Brain microvascular endothelial cell (primary cell): ENCODE results near the gene YBX2.

Experiments
- DNase-seq: peaks from one replicate; pipeline ENCODE4 v3.0.0-alpha.2; 2020
- H3K27ac ChIP-seq: fragments of 250-450 bp; sonication (Bioruptor Pico); 2 replicates; pipeline ENCODE4 v1.5.1; 2020; ENCODE audit warnings: mild to moderate bottlenecking, moderate library complexity
- H3K27me3 ChIP-seq: fragments of 250-450 bp; sonication (Bioruptor Pico); replicated peaks from 2 replicates; pipeline ENCODE4 v1.5.1; 2020; ENCODE audit warnings: mild to moderate bottlenecking
- H3K36me3 ChIP-seq: fragments of 250-450 bp; sonication (Bioruptor Pico); replicated peaks from 2 replicates; pipeline ENCODE4 v1.5.1; 2020; ENCODE audit warnings: mild to moderate bottlenecking
- H3K4me3 ChIP-seq: 2 replicates; pipeline ENCODE4 v1.5.1; 2011; ENCODE audit warnings: low read depth, mild to moderate bottlenecking, control low read depth, low read length, moderate library complexity
- in situ Hi-C: cut with HindIII; loops from 2 replicates; pipeline ENCODE4 v1.10.0; 2017; ENCODE audit warnings: low sequenced_read_pairs, low pct_ligation_motif_present
- TF ChIP-seq, protein P1 (sequence below): IDR thresholded peaks from 2 replicates; pipeline ENCODE4 v1.5.1; 2011; ENCODE audit warnings: low read depth, mild to moderate bottlenecking, moderate library complexity, low read length, control low read depth, inconsistent platforms; ENCODE audit errors: missing control alignments

YBX2 gene

DNA sequence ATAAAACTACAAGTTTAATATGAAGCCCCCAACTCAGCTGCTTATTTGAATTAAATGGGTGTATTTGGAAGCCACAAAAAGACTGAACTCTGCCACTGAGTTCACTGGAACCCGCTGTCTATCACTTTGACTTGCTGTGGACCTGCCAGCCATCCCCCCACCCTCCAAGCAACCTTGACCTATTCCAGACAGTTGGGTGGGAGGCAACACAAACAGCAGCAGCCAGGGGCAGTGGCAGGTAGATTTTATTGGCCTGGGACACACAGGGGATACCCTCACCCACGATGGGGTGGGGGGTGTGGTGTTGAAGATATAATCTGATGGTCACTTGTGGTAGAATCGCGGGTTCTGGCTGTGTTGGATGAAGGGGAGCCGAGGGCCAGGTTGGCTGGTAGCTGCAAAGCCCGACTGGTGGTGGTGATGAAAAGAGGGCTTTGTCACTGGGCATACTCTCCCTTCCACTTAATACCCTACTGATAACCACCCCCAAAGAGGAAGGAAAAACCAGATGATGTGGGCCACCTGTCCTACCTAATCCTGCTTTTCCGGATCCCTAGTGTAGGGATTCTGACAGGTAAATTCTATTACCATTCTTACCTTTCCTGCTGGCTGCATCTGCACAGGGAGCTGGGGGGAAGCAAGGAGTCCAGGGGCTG, 18.1 kb upstream of the YBX2 start:
- Histone ChIP-seq H3K4me3 (no peak overlapping the region), H3K27me3 (no peaks in the 10 kb centered on the region), H3K27ac (no peak overlapping the region), H3K36me3 (peaks cover 57% of the 10 kb centered on the region)
- in situ Hi-C loops: no loop called here
- DNase-seq: no peak
- TF ChIP-seq, protein P1, sequence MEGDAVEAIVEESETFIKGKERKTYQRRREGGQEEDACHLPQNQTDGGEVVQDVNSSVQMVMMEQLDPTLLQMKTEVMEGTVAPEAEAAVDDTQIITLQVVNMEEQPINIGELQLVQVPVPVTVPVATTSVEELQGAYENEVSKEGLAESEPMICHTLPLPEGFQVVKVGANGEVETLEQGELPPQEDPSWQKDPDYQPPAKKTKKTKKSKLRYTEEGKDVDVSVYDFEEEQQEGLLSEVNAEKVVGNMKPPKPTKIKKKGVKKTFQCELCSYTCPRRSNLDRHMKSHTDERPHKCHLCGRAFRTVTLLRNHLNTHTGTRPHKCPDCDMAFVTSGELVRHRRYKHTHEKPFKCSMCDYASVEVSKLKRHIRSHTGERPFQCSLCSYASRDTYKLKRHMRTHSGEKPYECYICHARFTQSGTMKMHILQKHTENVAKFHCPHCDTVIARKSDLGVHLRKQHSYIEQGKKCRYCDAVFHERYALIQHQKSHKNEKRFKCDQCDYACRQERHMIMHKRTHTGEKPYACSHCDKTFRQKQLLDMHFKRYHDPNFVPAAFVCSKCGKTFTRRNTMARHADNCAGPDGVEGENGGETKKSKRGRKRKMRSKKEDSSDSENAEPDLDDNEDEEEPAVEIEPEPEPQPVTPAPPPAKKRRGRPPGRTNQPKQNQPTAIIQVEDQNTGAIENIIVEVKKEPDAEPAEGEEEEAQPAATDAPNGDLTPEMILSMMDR: no peak

- peaks cover 58% of the 10 kb centered on the region for H3K36me3 ChIP-seq
- TF ChIP-seq, protein P1: no peak
- no peak for DNase-seq
- H3K4me3 ChIP-seq: no peak overlapping the region
- H3K27ac ChIP-seq: no peak overlapping the region
- no peaks in the 10 kb centered on the region for H3K27me3 ChIP-seq
- in situ Hi-C loops: no loop called here
Observed at GRCh38 chr17:7311110-7311705, 16.8 kb upstream of the YBX2 start.

DNA sequence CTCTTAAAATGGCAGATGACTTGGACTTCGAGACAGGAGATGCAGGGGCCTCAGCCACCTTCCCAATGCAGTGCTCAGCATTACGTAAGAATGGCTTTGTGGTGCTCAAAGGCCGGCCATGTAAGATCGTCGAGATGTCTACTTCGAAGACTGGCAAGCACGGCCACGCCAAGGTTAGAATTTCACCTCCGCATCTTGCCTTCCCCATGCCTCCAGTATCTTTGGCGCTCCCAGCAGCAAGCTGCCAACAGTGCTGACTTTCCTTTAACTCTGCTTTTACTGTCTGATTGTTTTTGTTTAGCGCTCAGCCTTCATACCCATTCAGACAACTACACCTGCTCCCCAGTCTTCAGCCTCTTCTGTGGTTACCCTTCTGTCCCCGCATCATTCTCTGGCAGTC, 15.2 kb upstream of the YBX2 start:
- DNase-seq: no peak
- TF ChIP-seq, protein P1: no peak
- in situ Hi-C loops: no loop called here
- Histone ChIP-seq H3K27ac (no peak overlapping the region), H3K36me3 (peaks cover 55% of the 10 kb centered on the region), H3K27me3 (no peaks in the 10 kb centered on the region), H3K4me3 (peak overlapping the region; percentile 96)

DNA sequence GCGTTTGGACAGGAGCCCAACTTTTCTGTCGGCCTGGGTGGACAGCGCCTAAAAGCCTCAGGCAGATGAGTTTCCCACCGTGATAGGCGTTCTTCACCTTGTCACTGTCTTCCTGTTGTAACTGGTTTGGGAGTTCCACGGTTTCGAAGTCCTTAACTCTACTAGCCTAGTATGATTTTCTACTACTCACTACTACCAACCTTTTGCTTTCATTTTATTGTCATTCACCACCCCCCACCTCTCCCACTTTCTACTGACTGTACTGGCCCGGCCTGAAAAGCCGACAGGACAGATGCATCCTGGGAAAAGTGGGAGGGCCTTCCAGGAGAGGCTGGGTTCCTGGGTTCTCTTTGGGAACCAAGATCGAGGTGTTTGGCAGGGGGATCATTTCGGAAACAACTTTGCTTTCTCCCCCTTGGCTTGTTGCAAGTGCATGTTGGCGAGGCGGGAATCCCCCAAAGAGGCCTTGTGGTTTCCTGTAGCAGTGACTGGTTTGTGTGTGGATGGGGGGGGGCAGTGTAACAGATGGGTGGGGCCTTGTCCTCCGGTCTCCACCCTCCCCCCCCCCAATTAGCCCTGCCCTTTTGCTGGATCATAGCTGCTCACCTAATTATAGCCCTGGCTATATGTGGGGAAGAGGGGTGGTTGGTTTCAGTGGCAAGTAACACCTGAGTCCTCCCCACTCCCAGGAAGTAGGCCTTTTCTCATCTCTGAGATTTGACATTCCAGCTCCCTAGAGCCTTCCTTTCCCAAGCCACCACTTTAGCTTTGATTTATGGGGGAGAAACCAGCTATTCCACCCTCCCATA, 14.4 kb upstream of the YBX2 start:
- Histone ChIP-seq H3K4me3 (peak overlapping the region; percentile 96), H3K27ac (peak overlapping the region; percentile 99), H3K27me3 (no peaks in the 10 kb centered on the region), H3K36me3 (peaks cover 51% of the 10 kb centered on the region)
- DNase-seq: peak; percentile 82
- in situ Hi-C loops: no loop called here
- TF ChIP-seq, protein P1: no peak

DNA sequence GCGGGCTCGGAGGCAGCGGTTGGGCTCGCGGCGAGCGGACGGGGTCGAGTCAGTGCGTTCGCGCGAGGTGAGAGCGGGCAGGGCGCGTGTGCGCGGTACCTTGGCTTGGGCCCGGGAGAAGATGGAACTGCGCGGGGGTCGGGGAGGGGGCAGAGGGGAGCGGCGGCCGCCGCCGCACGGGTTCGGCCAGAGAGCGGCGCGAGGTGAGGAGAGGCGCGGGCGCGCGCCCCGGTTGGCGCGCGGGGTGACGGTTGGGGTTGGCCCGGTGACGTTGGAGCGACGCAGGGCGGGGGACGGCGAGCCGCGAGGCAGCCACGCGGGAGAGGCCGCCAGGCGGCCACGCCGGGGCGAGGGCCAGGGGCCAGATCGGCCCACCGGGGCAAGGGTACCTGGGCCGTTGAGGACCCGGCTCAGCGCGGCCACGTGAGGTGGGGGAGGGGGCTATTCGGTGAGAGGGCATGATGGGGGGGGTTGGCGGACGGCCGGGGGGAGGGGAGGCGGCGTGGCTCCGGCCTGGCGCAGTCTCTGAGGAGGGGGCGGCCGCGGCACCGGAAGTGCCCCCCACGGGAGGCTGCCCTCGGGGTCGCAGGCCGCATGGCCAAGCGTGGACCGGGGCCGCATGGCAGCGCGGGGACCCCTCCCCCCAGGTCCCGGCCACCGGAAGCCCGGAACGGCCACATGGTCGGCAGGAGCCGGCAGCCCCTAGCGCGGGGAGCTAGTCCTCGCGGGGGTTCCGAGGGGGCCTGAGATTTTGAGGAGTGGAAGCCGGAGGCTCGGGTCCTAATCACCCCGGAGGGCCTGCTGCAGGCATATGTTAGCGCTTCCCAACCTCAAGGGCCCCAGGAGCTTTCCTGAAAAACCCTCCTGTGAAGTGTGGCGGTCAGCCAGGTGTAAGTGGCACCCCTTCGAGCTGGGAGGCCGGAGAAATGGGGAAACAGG, 13.5 kb upstream of the YBX2 start:
- Histone ChIP-seq H3K27ac (peak overlapping the region; percentile 99), H3K27me3 (no peaks in the 10 kb centered on the region), H3K36me3 (peaks cover 42% of the 10 kb centered on the region), H3K4me3 (peak overlapping the region; percentile 96)
- in situ Hi-C loops: no loop called here
- DNase-seq: no peak
- TF ChIP-seq, protein P1: no peak
